BJ (cell line): ENCODE measurements around the gene GPR3. TPM values are rescaled to one million over a fixed set of nuclear protein-coding genes. Genes with fewer than 3 reads are reported as not detected.

Source experiments
- CTCF ChIA-PET: fragments of 350-600 bp; formaldehyde crosslinking; extraction: SDS; loops from one replicate; lab custom pipeline; 2021; ENCODE audit warnings: antibody characterized with exemption, inconsistent platforms; lab: Yijun Ruan, JAX
- POLR2A ChIA-PET: fragments of 300-600 bp; sonication (Branson Sonifier 250); formaldehyde crosslinking; extraction: SDS; loops from one replicate; lab custom pipeline; 2021; ENCODE audit warnings: antibody characterized with exemption; lab: Charles Lee
- DNase-seq: peaks from one replicate; pipeline ENCODE4 v3.0.0-alpha.2; 2011; ENCODE audit warnings: low read depth
- H3K27me3 ChIP-seq: 2 replicates; pipeline ENCODE4 v1.6.0; 2011; ENCODE audit warnings: low read length; ENCODE audit not compliant: control insufficient read depth, insufficient read depth
- H3K36me3 ChIP-seq: 2 replicates; pipeline ENCODE4 v1.5.1; 2011; ENCODE audit warnings: low read length; ENCODE audit not compliant: control insufficient read depth, insufficient read depth
- H3K4me3 ChIP-seq: 2 replicates; pipeline ENCODE4 v1.5.1; 2011; ENCODE audit warnings: low read depth, mild to moderate bottlenecking, control low read depth, low read length
- polyA plus RNA-seq: library from polyadenylated mRNA; depleted of rRNA; stranded (reverse); fragments of >200 nt; gene quantifications from 2 replicates; pipeline ENCODE4 v1.2.3, GENCODE V29; 2011
- TF ChIP-seq, protein P1 (sequence below): IDR thresholded peaks from 2 replicates; pipeline ENCODE4 v1.5.1; 2011; ENCODE audit warnings: low read depth, mild to moderate bottlenecking, control low read depth, inconsistent platforms, low read length, moderate library complexity; ENCODE audit not compliant: insufficient read depth

GPR3 gene
- polyA plus RNA-seq, 1 experiment: 1.8 TPM

DNA sequence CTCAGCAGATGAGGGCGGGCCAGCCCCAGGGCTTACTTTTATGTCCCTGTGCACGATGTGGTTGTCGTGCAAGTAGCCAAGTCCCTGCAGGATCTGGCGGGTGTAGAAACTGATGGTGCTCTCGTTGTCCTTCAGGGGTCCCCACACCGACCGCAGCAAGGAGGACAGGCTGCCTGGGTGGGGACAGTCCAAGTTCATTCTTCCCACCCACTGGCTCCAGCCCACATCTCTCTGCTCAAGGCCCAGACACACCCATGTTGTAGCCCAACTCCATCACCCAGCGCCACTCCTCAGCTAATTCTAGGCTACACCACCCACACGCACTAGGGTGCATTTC is 32.6 kb upstream of the GPR3 start:
- Histone ChIP-seq H3K4me3 (no peak overlapping the region), H3K27me3 (no peaks in the 10 kb centered on the region), H3K36me3 (peaks cover 42% of the 10 kb centered on the region)
- CTCF ChIA-PET: interaction anchor here (1.8 to 6.1 kb wide), 2 partner anchors 32 to 61 kb away, joined by 5 to 60 read pairs; no protein-coding TSS in a partner anchor
- POLR2A ChIA-PET: no interaction called here
- TF ChIP-seq, protein P1, sequence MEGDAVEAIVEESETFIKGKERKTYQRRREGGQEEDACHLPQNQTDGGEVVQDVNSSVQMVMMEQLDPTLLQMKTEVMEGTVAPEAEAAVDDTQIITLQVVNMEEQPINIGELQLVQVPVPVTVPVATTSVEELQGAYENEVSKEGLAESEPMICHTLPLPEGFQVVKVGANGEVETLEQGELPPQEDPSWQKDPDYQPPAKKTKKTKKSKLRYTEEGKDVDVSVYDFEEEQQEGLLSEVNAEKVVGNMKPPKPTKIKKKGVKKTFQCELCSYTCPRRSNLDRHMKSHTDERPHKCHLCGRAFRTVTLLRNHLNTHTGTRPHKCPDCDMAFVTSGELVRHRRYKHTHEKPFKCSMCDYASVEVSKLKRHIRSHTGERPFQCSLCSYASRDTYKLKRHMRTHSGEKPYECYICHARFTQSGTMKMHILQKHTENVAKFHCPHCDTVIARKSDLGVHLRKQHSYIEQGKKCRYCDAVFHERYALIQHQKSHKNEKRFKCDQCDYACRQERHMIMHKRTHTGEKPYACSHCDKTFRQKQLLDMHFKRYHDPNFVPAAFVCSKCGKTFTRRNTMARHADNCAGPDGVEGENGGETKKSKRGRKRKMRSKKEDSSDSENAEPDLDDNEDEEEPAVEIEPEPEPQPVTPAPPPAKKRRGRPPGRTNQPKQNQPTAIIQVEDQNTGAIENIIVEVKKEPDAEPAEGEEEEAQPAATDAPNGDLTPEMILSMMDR: no peak
- DNase-seq: no peak

DNA sequence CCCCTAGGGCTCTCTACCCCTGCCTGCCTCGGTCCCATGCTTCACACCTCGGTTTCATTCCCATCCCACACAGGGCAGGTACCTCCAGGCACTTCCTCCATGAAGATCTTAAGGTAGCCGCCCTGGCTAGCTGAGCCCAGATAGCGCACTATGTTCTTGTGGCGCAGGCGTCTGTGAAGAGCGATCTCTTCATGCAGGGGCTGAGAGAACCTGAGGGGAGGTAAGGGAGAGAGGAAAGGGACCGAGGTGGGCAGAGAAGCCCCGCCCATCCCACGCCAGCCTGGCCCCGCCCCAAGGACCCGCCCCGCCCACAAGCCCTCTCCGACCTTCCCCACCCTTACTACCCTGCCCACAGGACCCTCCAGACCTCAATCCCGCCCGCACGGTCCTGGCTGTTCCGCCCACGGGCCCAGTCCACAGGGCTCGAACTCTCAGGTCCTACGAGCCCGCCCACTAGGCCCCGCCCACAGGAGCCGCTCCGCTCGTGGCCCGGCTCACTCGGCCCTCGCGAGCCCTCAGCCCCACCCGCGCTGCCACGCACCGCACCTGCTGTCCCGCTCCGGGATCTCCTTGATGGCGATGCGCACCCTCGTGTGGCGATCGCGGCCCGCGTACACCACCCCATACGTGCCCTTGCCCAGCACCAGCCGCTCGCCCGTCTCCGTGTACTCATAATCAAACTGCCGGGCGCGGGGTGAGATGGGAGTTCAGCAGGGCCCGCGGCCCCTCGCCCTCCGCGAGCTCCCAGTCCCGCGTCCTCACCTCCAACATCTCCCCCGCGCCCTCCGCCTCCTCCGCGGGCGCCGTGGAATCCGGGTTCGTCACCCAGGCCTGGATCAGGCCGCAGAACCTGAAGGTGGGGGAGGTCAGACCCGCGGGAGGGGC is 32.0 kb upstream of the GPR3 start:
- Histone ChIP-seq H3K36me3 (peaks cover 38% of the 10 kb centered on the region), H3K4me3 (no peak overlapping the region), H3K27me3 (no peaks in the 10 kb centered on the region)
- ChIA-PET CTCF (interaction anchor here (1.8 to 6.1 kb wide), 4 partner anchors 28 to 61 kb away, joined by 5 to 60 read pairs (median 14); no protein-coding TSS in a partner anchor), POLR2A (no interaction called here)
- no peak for DNase-seq
- TF ChIP-seq, protein P1: no peak

- ChIA-PET POLR2A (no interaction called here), CTCF (interaction anchor here (1.4 to 3.1 kb wide), 4 partner anchors 8 to 61 kb away, joined by 3 to 15 read pairs (median 8); no protein-coding TSS in a partner anchor)
- no peak for DNase-seq
- peaks cover 34% of the 10 kb centered on the region for H3K36me3 ChIP-seq
- no peaks in the 10 kb centered on the region for H3K27me3 ChIP-seq
- TF ChIP-seq, protein P1: no peak
- H3K4me3 ChIP-seq: no peak overlapping the region
These were observed 31.4 kb upstream of the GPR3 start for GRCh38 chr1:27361044-27361402.

DNA sequence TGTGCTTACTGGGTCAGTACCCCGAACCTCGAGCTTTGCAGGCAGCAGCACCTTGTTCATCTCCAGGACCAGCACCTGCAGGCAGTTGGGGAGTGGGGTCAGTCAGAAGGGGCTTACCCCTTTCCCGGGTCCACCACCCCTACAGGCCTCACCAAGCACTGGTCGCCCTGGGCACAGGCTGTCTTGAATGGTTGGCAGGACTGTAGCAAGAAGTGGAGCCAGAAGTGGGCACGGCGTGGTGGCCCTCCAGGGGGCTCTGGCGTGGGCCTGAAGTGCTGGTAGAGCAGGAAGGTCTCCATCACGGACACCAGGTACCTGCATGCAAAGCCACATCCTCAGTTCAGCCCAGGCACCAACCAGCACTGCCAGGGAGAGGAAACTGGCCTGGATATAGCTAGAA is 30.9 kb upstream of the GPR3 start:
- CTCF ChIA-PET: interaction anchor here (0.5 to 3.1 kb wide), 6 partner anchors 9 to 62 kb away, joined by 3 to 15 read pairs (median 5); no protein-coding TSS in a partner anchor

More for the DNA sequence above, 30.9 kb upstream of the GPR3 start:
- TF ChIP-seq, protein P1: no peak
- no peak for DNase-seq
- Histone ChIP-seq H3K27me3 (no peaks in the 10 kb centered on the region), H3K36me3 (peaks cover 32% of the 10 kb centered on the region), H3K4me3 (no peak overlapping the region)
- POLR2A ChIA-PET: no interaction called here
